Neural cell (in vitro differentiated cells): ENCODE measurements around the gene NAT8.
"Not testable (repeated sequence)": the region's sequence is repeated elsewhere in the genome, so short reads cannot be mapped to it uniquely, and the experiment has no call there.

Experiments used
- CTCF ChIP-seq: fragments of 450-650 bp; IDR thresholded peaks from 2 replicates; pipeline ENCODE4 v1.5.1; 2014; ENCODE audit warnings: antibody characterized with exemption, mild to moderate bottlenecking, moderate library complexity; ENCODE audit not compliant: poor library complexity, severe bottlenecking
- EP300 ChIP-seq: fragments of 450-650 bp; conservative IDR thresholded peaks from 2 replicates; pipeline ENCODE4 v1.6.1; 2014; ENCODE audit warnings: antibody characterized with exemption, mild to moderate bottlenecking, moderate library complexity; ENCODE audit not compliant: poor library complexity, severe bottlenecking
- MXI1 ChIP-seq: fragments of 450-650 bp; conservative IDR thresholded peaks from 2 replicates; pipeline ENCODE4 v1.6.1; 2014; ENCODE audit warnings: antibody characterized with exemption, mild to moderate bottlenecking; ENCODE audit not compliant: poor library complexity, severe bottlenecking
- POLR2AphosphoS5 ChIP-seq: IDR thresholded peaks from 2 replicates; pipeline ENCODE4 v1.6.1; 2012

DNA sequence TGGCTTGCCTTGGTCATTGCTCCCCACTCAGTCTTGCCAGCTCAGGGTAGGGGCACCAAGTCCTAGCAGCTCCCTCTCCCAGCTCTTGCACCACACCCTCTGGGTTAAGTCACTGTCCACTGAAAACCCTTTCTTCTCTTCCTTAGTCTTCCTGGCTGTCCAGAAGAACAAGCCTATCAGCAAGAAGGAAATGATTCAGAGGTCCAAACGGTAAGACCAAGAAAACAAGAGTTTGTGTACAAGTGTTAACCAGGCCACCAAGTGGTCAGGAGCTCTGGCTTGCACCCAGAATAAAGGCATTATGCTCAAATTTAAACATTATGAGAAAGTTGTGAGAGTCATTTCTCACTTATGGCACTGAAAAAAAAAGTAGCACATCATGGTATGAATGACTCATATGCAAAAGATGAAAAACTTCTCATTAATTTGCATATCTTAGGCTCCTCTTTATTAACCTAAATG, 32.5 kb upstream of the NAT8 start:
- not testable (repeated sequence) for TF ChIP-seq EP300, POLR2AphosphoS5, MXI1, CTCF
